ENCODE measurements around the gene FIG4.
"Not testable (repeated sequence)": the region's sequence is repeated elsewhere in the genome, so short reads cannot be mapped to it uniquely, and the experiment has no call there.

The FIG4 gene

DNA sequence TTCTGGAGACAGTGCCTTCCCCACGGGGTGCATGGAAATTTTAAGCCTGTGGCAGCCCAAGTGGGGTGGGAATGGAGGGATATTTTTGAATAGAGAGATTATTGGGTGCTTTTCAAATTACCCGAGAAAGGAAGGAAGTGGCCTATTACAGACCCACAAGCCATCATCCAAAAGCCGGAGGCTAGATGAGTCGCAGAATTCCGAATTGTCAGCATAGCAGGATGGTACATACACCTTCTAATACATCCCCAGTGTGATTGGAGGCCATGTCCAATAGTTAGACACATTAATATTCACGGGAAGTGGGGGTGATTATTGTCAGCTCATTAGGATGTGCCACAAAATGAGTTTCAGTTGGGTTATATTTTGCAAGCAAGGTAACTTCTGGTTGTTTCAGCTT lies 133.0 kb downstream of the FIG4 start:
- no peak for DNase-seq (ENCODE audit: low read depth, low spot score)
- no peak overlapping the region for H3K4me3 ChIP-seq (ENCODE audit: low read length)

DNA sequence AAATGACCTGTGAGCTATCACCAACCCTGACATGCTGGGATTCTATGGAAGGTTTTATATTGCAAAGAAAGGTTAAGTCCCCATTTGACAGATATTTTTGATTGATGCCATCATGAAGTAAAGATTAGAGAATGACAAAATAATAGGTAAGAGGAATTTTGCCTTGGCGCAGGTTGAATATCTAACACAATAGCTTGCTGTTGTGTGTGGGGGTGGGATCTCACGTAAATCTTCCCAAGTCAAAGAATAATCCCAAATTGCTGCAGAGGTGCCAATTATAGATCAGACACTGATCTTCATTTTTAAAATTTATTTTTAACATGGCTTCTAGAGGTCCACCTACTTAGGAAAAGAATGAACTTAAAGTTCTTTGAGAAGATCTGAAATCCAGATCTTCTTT lies 135.5 kb downstream of the FIG4 start:
- no peak for DNase-seq (ENCODE audit: low read depth, low spot score)
- no peak overlapping the region for H3K4me3 ChIP-seq (ENCODE audit: low read length)

DNA sequence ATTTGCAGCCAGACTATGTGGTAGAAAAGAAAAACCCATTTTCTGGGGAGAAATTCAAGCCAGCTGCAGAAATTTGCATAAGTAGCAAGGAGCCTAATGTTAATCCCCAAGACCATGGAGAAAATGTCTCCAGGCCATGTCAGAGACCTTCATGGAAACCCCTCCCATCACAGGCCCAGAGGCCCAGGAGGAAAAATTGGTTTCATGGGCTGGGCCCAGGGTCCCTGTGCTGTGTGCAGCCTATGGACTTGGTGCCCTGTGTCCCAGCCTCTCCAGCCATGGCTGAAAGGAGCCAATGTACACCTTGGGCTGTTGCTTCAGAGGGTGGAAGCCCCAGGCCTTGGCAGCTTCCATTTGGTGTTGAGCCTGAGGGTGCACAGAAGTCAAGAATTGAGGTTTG lies 140.3 kb downstream of the FIG4 start:
- DNase-seq (ENCODE audit: low read depth, low spot score) = not testable (repeated sequence)

DNA sequence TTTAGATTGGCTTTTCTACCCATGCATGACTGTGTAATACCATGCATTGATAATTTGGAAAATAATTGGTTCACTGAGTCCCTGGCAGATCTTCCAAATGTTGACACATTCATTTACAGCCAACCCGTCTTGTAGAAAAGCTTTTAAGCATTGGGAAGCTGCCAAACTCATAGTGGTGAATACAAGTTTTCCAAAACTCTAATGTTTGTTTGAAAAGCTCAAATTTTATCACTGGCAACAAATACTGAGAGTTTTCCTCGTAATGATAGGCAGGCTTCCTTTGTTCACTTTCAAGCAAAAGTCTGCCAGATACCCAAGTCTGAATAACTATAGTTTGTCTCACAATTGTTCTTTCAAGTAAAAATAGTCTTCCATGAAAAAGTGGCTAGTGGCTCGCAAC lies 143.0 kb downstream of the FIG4 start:
- H3K4me3 ChIP-seq (ENCODE audit: low read length) = no peak overlapping the region
- no peak for DNase-seq (ENCODE audit: low read depth, low spot score)

More for the DNA sequence above, 140.3 kb downstream of the FIG4 start:
- H3K4me3 ChIP-seq (ENCODE audit: low read length) = not testable (repeated sequence)

DNA sequence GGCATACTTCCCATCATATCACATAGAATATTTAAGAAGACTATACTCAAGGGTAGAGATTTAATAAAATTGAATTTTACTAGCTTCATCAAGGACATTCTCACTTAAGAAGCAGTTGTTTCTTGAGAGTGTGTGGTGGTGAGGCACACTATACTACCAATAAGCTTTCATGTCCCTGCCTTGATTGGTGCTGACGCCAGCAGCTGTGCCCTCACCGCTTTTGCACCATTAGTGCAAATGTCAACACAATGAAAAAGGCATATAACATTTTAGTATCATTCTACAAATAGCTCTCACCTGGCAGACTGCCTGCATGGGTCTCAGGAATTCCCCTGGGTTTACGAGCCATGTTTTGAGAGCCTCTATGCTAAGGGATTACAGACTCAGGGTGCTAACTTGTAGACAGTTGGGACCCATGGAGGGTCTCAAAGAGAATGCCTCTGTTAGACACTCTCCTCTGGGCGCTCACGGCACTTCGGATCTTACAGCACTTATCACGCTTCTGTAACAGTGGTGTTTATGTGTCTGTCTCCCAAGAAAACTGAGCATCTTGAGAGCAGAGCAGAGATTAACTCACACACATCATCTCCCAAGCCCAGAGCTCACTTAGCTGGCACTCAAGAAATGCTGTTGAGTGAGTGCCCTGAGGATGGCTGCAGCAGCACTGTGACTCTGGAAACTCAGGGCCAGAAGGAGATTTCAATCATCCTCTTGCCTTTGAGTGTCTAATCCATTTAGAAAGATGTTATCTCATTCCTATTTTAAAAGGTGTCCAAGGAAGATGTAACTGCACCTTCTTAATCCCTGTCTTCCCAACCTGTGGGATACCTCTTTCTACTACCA lies 143.7 kb downstream of the FIG4 start:
- no peak overlapping the region for H3K4me3 ChIP-seq (ENCODE audit: low read length)
- no peak for DNase-seq (ENCODE audit: low read depth, low spot score)

DNA sequence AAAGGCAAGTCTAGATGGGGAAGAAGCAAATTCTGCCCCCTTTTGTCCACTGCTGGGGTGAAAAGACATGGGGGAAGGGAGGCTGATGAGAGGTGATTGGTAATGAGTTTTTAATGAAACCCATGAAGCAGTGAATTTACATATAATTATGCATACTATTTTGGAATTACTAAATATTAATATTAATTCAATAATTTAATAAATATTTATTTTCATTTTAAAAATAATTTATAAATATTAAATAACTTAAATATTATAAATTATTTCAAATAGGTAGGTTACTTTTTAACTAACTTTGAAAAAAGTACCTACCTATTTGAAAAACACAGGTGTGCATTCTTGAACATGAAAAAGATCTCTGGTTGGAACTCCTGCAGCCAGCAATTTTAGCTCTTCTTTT lies 148.9 kb downstream of the FIG4 start:
- H3K4me3 ChIP-seq (ENCODE audit: low read length) = no peak overlapping the region
- no peak for DNase-seq (ENCODE audit: low read depth, low spot score)

DNA sequence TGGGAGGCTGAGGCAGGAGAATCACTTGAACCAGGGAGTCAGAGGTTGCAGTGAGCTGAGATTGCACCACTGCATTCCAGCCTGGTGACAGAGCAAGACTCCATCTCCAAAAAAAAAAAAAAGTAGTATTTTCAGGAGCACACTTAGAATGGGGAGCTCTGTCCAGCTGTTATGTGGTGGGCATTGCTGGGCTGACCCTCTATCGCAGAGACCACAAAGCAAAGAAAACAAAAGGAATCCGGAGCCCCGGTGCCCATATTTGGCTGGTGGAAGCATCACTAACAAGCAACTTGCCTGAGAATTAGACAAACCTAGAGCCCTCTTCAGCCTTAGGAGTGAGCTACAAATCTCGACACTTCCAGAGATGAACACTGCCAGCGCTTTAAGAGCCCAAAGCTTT lies 149.7 kb downstream of the FIG4 start:
- DNase-seq (ENCODE audit: low read depth, low spot score) = no peak
- no peak overlapping the region for H3K4me3 ChIP-seq (ENCODE audit: low read length)

DNA sequence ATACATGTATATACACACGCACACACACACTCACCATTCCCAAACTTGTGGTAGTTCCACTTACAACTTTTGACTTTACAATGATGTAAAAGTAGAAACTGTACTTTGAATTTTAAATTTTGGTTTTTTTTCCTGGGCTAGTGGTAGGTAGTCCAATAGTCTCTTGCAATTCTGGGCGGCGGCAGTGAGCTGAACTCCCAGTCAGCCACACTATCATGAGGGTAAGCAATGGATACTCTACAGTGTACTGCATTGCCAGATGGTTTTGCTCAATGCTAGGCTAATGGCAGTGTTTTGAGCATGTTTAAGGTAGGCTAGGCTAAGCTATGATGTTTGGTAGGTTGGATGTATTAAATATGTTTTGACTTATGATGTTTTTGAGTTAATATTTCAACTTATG lies 150.8 kb downstream of the FIG4 start:
- no peak overlapping the region for H3K4me3 ChIP-seq (ENCODE audit: low read length)
- no peak for DNase-seq (ENCODE audit: low read depth, low spot score)

DNA sequence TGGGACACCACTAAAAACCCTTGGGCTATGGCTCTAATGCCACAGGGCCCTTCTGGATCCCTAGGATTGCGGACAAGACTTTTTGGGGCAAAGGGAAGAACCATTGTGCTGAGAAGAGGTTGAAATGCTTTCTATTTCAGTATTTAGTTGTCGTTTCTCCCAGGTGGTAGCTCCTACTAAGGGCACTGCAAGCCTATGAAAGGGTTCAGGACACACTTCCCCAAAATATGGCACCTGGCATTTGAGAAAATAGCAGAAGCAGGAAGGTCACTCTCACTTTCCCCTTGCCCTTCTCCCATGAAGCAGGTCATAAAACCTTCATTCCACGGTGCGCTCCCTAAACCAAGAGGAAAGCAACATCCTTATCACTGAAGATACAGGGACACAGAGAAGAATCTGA lies 161.6 kb downstream of the FIG4 start:
- no peak for DNase-seq (ENCODE audit: low read depth, low spot score)
- no peak overlapping the region for H3K4me3 ChIP-seq (ENCODE audit: low read length)

DNA sequence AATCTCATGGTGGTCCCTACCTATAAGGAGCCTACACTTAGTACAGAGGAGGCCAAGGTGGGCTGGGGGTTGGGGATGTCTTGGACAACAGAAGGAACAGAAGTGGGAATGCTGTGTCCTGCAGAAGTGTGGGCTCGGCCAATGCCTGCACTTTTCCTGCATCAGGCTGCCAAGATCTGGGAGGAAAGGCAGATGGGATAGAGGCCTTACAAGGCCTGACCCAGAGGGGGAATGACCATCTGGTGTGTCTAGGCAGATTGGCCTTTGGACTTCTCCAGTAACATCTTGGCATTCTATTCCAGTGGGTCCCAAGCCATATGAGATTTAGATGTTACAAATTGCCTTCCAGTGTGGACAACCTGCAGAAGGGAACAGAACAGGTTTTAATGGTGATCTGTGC lies 162.3 kb downstream of the FIG4 start:
- no peak for DNase-seq (ENCODE audit: low read depth, low spot score)

DNA sequence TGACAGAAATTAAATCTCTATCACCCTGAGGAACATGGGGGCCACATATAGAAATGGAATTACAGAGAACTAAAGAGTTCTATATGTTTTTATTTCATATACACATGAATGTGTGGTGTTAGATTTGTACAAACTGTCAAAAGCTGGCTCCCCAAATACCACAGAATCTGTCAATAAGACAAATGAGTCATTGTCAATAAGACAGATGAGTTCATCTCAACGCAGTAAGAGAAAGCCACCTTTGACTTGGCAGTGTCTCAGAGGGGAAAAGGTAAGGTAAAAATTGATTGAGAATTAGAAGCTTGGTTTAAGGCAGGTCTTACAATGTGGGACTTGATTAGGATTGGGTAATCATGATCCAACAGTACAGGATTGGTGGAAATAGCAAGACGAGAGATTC lies 162.9 kb downstream of the FIG4 start:
- DNase-seq (ENCODE audit: low read depth, low spot score) = no peak

More for the DNA sequence above, 162.3 kb downstream of the FIG4 start:
- H3K4me3 ChIP-seq (ENCODE audit: low read length) = no peak overlapping the region

DNA sequence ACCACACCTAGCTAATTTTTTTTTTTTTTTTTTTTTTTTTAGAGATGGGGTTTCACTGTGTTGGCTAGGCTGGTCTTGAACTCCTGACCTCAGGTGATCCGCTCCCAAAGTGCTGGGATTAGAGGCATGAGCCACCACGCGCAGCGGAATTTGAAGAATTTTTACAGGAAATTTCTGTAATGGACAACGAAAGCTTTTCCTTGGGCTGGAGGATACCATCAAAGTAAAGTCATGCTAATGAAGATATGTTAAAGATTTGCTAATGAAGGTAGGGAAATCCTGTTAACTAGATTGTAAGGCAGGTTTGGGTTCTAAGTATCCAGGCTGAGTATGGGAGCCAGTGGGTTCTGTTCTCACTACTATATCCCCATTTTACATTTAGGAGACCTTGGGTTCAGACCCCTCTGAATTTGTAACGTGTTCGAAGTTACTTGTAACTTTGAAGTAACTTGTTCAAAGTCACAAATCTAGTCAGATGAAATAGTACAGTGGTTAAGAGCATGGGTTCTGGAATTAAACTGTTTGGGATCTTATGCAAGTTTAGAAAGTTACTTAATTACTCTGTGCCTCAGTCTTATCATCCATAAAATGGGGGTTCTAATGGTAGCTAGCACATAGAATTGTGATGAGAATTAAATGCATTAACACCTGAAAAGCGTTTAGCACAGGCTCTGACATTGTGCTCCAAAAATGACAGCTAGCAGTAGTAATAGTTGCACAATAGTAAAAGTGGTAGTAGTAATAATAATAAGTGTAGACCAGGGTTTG lies 163.6 kb downstream of the FIG4 start:
- H3K4me3 ChIP-seq (ENCODE audit: low read length) = no peak overlapping the region
- DNase-seq (ENCODE audit: low read depth, low spot score) = no peak

More for the DNA sequence above, 162.9 kb downstream of the FIG4 start:
- no peak overlapping the region for H3K4me3 ChIP-seq (ENCODE audit: low read length)

DNA sequence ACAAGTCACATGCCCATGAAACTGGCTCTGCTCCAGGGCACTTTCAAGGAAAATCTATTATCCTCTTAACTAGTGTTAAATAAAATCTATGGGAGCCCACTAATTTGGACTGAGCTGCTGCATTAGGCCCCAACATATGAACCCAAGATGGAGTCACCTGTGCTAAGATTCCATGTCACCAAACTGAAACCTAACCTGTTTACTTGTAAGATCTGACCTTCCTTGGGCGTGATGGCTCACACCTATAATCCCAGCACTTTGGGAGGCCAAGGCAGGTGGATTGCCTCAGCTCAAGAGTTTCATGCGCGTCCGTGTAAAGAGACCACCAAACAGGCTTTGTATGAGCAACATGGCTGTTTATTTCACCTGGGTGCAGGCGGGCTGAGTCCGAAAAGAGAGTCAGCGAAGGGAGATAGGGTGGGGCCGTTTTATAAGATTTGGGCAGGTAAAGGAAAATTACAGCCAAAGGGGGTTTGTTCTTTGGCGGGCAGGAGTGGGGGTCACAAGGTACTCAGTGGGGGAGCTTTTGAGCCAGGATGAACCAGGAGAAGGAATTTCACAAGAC lies 164.5 kb downstream of the FIG4 start:
- DNase-seq (ENCODE audit: low read depth, low spot score); H3K4me3 ChIP-seq (ENCODE audit: low read length): not testable (repeated sequence)

DNA sequence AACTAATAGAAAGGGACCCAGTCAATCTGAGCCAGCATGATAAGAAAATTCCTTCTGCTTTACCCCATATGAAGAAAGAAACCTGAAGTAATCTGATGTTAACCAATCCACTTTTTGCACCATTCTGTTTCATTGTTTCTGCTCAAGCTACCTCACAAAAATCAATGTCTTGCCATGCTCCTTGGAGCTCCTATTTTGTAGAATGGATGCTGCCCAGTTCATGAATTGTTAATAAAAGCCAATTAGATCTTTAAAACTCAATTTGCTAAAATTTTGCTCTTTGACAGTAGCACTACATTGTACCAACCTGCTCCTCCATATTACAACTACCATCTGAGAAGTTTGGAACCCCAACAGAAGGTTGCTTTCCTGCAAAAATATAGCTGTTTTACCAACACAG lies 170.8 kb downstream of the FIG4 start:
- DNase-seq (ENCODE audit: low read depth, low spot score) = no peak
- H3K4me3 ChIP-seq (ENCODE audit: low read length) = no peak overlapping the region

DNA sequence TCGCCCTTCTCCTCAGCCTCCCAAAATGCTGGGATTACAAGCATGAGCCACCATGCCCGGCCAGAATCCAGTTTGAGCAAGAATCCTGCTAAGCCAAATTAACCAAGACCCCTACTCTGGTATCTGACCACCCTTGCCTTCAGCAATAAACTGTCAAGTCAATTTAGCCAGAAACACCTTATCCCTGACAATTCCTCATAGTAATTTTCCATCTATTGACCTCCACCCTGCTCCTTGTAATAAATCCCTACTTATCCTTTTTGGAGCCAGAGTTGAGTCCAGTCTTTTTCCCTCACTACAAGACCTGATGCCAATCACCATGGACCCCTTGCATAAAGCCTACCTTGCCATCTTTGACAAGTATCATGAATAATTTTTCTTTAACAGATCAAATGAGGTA lies 173.0 kb downstream of the FIG4 start:
- no peak overlapping the region for H3K4me3 ChIP-seq (ENCODE audit: low read length)
- DNase-seq (ENCODE audit: low read depth, low spot score) = no peak

DNA sequence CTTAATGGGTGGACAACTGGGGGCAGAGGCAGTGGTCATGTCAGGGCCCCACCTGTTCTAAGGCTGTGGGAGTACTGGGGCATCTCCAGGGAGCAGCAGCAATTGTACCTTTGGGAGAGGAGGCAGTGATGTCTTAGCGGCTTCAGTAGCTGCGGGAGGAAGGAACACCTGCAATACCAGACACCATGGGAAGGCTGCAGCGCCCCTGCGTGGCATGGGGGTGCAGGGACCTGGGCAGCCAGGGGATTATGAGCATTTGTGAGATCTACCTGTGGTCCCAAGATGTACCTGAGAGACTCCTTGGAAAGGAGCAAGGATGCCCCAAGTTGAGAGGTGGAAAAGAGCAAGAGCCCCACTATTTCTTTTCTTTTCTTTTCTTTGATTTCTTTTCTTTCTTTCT lies 174.9 kb downstream of the FIG4 start:
- no peak for DNase-seq (ENCODE audit: low read depth, low spot score)
- H3K4me3 ChIP-seq (ENCODE audit: low read length) = no peak overlapping the region

DNA sequence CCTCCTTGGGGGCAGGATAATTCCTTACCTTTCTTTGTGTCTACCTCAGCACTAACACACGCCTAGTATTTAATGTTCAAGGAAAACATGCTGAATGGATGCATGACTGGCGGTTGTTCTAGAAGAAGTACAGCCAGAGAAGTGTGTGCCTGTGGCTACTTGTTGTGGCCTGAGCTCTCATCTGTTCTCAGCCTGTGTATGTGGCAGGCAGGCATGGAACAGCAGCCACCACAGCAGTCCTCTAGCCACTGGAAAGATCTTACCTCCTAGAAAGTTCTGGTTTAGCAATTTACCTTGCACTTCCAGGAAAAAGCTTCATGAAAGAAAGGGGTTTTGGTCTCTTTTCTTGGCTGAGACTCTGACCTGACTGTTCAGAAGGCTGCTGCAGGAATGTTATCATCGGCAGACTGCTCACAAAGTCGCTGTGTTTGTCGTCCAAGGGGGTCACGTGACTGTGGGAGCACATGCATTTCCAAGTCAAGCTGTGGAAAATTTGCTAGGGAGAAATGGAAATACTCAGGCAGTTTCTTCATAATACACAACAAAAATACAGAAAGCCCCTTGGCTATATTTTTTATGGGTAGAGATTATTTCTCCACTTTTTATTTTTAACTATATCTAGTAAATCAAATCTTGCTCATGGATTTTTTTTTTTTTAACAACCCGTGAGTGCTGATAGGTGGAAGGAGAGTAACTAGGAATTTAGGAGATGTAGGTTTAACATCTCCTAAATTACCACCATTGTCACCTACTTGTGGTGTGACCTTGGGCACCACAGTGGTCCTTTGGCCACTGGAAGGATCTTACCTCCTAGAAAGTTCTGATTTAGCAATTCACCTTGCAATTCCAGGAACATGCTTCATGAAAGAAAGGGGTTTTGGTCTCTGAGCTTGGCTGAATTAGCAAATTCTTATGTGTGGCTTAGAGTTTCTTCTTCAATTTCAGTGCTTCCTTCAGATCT lies 176.2 kb downstream of the FIG4 start:
- no peak for DNase-seq (ENCODE audit: low read depth, low spot score)

DNA sequence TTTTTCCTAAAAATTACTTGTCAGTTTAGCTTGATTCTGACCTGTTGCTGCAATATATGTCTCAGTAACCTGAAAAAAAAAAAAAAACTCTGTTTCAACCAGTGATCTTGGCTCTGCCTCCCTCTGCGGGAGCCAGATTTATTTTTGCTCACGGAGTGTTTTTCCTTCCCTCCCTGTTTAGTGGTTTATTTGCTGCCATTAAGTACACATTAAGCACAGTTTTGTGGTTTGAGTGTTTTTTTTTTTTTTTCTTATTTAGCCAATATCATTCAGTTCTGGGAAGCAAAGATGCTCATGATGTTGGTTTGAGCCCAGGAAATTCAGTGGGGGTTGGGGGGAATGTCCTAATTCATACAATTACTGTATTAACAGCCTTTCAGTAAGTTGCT lies 176.9 kb downstream of the FIG4 start:
- no peak for DNase-seq (ENCODE audit: low read depth, low spot score)
- H3K4me3 ChIP-seq (ENCODE audit: low read length) = no peak overlapping the region

More for the DNA sequence above, 176.2 kb downstream of the FIG4 start:
- H3K4me3 ChIP-seq (ENCODE audit: low read length) = no peak overlapping the region

DNA sequence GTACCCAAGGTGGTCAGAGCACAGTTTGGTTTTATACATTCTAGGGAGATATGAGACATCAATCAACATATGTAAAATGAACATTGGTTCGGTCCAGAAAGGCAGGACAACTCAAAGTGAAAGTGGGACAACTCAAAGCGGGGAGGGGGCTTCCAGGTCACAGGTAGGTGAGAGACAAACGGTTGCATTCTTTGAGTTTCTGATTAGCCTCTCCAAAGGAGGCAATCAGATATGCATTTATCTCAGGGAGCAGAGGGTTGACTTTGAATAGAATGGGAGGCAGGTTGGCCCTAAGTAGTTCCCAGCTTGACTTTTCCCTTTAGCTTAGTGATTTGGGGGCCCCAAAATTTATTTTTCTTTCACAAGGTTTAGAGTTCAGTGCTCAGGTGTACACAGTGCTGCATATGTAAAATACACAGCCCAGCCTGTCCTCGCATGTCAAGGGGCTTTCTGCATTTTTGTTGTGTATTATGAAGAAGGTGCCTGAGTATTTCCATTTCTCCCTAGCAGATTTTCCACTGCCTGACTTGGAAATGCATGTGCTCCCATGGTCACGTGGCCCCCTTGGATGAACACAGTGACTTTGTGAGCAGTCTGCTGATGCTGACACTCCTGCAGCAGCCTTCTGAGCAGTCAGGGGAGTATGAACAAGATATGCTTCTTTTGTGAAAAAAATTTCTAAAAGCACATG lies 178.4 kb downstream of the FIG4 start:
- not testable (repeated sequence) for DNase-seq (ENCODE audit: low read depth, low spot score); H3K4me3 ChIP-seq (ENCODE audit: low read length)
